ACC112 (cell line): ENCODE results near the gene NTSR2.

Experiments
- H2AFZ ChIP-seq: fragments of 200-600 bp; sonication (generic); one replicate; pipeline ENCODE4 v1.6.0; 2017; ENCODE audit warnings: antibody characterized with exemption, low read length; ENCODE audit not compliant: unreplicated experiment
- H3K27ac ChIP-seq: fragments of 200-600 bp; sonication (generic); 2 replicates; pipeline ENCODE4 v1.5.1; 2014; ENCODE audit warnings: low read depth, mild to moderate bottlenecking, antibody characterized with exemption, low read length, moderate library complexity
- H3K27me3 ChIP-seq: fragments of 200-600 bp; sonication (generic); 2 replicates; pipeline ENCODE4 v1.6.1; 2014; ENCODE audit warnings: mild to moderate bottlenecking, antibody characterized with exemption, low read length, moderate library complexity, mixed read lengths; ENCODE audit not compliant: insufficient read depth
- H3K36me3 ChIP-seq: fragments of 200-600 bp; sonication (generic); 2 replicates; pipeline ENCODE4 v1.6.1; 2016; ENCODE audit warnings: mild to moderate bottlenecking, antibody characterized with exemption, low read length, moderate library complexity, mixed read lengths; ENCODE audit not compliant: insufficient read depth
- H3K4me1 ChIP-seq: fragments of 200-600 bp; sonication (generic); one replicate; pipeline ENCODE4 v1.6.1; 2016; ENCODE audit warnings: low read length, mixed read lengths; ENCODE audit not compliant: insufficient read depth, unreplicated experiment, control insufficient read depth
- H3K4me3 ChIP-seq: fragments of 200-600 bp; sonication (generic); 2 replicates; pipeline ENCODE4 v1.5.1; 2014; ENCODE audit warnings: mild to moderate bottlenecking, low read depth, low read length
- H3K79me2 ChIP-seq: fragments of 200-600 bp; sonication (generic); one replicate; pipeline ENCODE4 v1.6.0; 2016; ENCODE audit warnings: low read length; ENCODE audit not compliant: control insufficient read depth, unreplicated experiment, insufficient read depth

NTSR2 gene

DNA sequence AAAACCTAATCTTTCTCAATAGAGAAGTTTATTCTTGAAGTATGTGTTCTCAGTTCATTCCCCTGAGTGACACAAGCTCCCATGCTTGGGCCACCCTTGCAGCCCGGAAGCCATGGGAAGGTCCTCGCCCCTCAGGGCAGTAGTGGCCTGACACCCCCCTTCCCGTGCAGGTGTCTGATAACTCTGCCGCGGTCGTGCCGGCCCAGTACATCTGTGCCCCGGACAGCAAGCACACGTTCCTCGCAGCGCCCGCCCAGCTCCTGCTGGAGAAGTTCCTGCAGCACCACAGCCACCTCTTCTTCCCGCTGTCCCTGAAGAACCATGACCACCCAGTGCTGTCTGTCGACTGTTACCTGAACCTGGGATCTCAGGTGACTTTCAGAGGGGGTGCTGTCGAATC, 32.4 kb downstream of the NTSR2 start:
- Histone ChIP-seq H3K27me3 (no peaks in the 10 kb centered on the region), H2AFZ (no peak overlapping the region), H3K36me3 (no peaks in the 10 kb centered on the region), H3K4me3 (no peak overlapping the region), H3K79me2 (no peaks in the 10 kb centered on the region), H3K4me1 (no peaks in the 10 kb centered on the region), H3K27ac (no peak overlapping the region)

GRCh38 chr2:11636593-11637295, 33.3 kb downstream of the NTSR2 start:
- H3K27me3 ChIP-seq: no peaks in the 10 kb centered on the region
- no peaks in the 10 kb centered on the region for H3K36me3 ChIP-seq

DNA sequence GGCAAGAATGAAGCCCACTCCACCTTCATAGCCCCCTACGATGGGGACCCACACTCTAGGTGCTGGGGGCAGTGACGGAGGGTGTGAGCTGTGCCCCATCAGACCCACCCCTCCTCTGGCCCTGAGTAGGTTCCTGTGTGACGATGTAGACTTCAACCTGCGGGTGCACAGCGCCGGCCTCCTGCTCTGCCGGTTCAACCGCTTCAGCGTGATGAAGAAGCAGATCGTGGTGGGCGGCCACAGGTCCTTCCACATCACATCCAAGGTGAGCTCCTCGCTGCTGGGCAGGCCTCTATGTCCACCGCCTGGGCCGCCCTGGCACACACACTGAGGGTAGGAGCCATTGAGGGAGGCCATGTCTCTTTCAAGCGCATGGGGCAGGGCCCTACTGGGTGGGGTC, 34.9 kb downstream of the NTSR2 start:
- Histone ChIP-seq H2AFZ (no peak overlapping the region), H3K4me1 (no peaks in the 10 kb centered on the region), H3K27me3 (no peaks in the 10 kb centered on the region), H3K4me3 (no peak overlapping the region), H3K27ac (no peak overlapping the region), H3K79me2 (no peaks in the 10 kb centered on the region), H3K36me3 (no peaks in the 10 kb centered on the region)

More at GRCh38 chr2:11636593-11637295, 33.3 kb downstream of the NTSR2 start:
- H2AFZ ChIP-seq: no peak overlapping the region
- H3K4me1 ChIP-seq: no peaks in the 10 kb centered on the region
- H3K27ac ChIP-seq: no peak overlapping the region
- H3K4me3 ChIP-seq: no peak overlapping the region
- no peaks in the 10 kb centered on the region for H3K79me2 ChIP-seq

DNA sequence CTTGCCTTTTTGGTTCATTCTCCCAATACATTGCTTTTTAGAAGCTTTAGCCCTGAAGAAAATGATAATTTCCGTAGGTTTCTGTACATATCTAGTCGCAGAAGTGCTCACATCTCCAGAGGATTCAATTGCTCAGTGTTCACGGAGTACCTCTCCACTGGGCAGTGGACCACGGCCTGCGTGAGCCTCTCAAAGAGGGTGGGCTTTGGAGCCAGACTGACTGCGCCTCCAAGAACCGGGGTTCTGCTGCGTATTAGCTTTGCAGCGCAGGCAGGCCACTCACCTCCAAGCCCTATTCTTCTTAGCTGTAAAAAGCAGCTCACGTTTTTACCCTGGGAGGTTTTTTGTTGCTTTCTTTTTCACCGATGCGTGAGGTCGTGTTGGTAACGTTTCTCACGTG, 35.4 kb downstream of the NTSR2 start:
- Histone ChIP-seq H3K27me3 (no peaks in the 10 kb centered on the region), H3K36me3 (no peaks in the 10 kb centered on the region), H3K79me2 (no peaks in the 10 kb centered on the region), H3K27ac (no peak overlapping the region), H3K4me3 (no peak overlapping the region), H2AFZ (no peak overlapping the region), H3K4me1 (no peaks in the 10 kb centered on the region)

DNA sequence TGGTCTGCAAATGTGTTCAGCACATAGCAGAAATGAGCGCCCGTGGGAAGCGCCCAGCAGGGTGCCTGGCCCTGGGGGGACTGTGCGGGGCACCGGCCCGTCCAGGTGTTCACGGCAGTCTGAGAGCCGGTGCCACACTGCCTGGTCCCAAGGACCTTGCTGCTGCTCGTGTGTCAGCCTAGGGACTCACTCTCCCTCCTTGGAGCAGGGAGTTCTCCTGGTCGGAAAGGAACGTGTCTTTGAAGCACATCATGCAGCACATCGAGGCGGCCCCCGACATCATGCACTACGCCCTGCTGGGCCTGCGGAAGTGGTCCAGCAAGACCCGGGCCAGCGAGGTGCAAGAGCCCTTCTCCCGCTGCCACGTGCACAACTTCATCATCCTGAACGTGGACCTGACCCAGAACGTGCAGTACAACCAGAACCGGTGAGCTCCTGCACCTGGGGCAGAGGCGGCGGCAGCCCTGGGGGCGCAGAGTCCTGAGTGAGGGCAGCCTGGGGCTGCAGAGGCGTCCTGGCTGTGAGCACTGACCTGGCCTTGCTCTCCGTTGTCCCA, 36.0 kb downstream of the NTSR2 start:
- Histone ChIP-seq H3K36me3 (no peaks in the 10 kb centered on the region), H2AFZ (no peak overlapping the region), H3K27me3 (no peaks in the 10 kb centered on the region), H3K4me1 (no peaks in the 10 kb centered on the region), H3K27ac (no peak overlapping the region), H3K4me3 (no peak overlapping the region), H3K79me2 (no peaks in the 10 kb centered on the region)

DNA sequence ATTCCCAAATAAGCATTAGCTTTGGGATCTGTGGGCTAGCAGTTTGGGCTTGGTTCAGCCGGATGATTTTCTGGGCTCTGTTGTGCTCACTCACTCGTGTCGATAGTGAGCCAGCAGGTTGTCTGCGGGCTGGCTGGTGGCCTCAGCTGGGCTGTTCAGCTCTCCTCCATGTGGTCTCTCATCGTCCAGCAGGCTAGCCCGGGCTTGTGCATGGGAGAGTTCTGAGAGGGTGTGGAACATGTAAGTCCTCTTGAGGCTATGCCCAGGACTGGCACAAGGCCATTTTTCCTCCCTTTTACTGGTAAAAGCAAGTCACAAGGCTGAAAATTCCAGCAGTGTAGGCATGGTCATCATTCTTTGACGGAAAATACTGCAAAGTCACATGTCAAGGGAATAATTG, 38.5 kb downstream of the NTSR2 start:
- Histone ChIP-seq H3K4me3 (no peak overlapping the region), H3K79me2 (no peaks in the 10 kb centered on the region), H3K27ac (no peak overlapping the region), H2AFZ (no peak overlapping the region), H3K36me3 (peaks cover 9% of the 10 kb centered on the region; the same call in 1 of the 2 replicates), H3K4me1 (no peaks in the 10 kb centered on the region), H3K27me3 (no peaks in the 10 kb centered on the region)

GRCh38 chr2:11630855-11631254, 39.1 kb downstream of the NTSR2 start:
- no peaks in the 10 kb centered on the region for H3K27me3 ChIP-seq
- H3K79me2 ChIP-seq: no peaks in the 10 kb centered on the region
- H3K36me3 ChIP-seq: peaks cover 9% of the 10 kb centered on the region; the same call in 1 of the 2 replicates
- no peak overlapping the region for H3K4me3 ChIP-seq
- H3K4me1 ChIP-seq: no peaks in the 10 kb centered on the region
- no peak overlapping the region for H2AFZ ChIP-seq
- H3K27ac ChIP-seq: no peak overlapping the region

DNA sequence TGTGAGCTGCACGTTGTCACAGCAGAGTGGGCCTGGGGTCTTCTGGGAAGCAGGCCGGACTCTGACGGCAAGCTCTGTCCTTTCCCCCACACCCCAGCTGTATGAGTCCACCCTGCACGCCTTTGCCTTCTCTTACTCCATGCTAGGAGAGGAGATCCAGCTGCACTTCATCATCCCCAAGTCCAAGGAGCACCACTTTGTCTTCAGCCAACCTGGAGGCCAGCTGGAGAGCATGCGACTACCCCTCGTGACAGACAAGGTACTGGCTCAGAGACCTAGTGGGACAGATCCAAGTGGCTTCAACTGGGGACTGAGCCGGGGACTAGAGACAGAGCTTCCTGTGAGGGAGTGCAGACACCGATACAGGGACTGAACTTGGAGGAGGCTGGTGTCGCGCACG, 40.1 kb downstream of the NTSR2 start:
- Histone ChIP-seq H2AFZ (no peak overlapping the region), H3K27me3 (no peaks in the 10 kb centered on the region), H3K36me3 (peaks cover 9% of the 10 kb centered on the region; the same call in 1 of the 2 replicates), H3K27ac (no peak overlapping the region), H3K79me2 (no peaks in the 10 kb centered on the region), H3K4me3 (no peak overlapping the region), H3K4me1 (no peaks in the 10 kb centered on the region)

- Histone ChIP-seq H3K36me3 (peaks cover 9% of the 10 kb centered on the region; the same call in 1 of the 2 replicates), H3K27ac (no peak overlapping the region), H3K4me1 (no peaks in the 10 kb centered on the region), H3K4me3 (no peak overlapping the region), H2AFZ (no peak overlapping the region), H3K79me2 (no peaks in the 10 kb centered on the region), H3K27me3 (no peaks in the 10 kb centered on the region)
These were observed 40.8 kb downstream of the NTSR2 start for GRCh38 chr2:11629215-11629614.

GRCh38 chr2:11628675-11629074, 41.3 kb downstream of the NTSR2 start:
- Histone ChIP-seq H3K36me3 (peaks cover 9% of the 10 kb centered on the region; the same call in 1 of the 2 replicates), H3K27ac (no peak overlapping the region), H3K4me3 (no peak overlapping the region), H2AFZ (no peak overlapping the region), H3K79me2 (no peaks in the 10 kb centered on the region), H3K4me1 (no peaks in the 10 kb centered on the region), H3K27me3 (no peaks in the 10 kb centered on the region)

DNA sequence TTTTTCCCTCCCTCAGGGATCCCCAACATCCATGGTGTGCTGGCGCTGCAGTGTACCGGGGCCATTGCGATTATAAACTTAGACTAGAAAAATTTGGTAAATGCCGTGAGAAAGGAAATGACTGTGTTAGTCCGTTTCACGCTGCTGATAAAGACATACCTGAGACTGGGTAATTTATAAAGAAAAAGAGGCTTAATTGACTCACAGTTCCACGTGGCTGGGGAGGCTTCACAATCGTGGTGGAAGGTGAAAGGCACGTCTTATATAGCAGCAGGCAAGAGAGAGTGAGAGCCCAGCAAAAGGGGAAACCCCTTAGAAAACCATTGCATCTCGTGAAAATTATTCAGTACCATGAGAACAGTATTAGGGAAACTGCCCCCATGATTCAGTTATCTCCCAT, 44.3 kb downstream of the NTSR2 start:
- H3K27me3 ChIP-seq: no peaks in the 10 kb centered on the region
- no peak overlapping the region for H2AFZ ChIP-seq
- H3K4me1 ChIP-seq: no peaks in the 10 kb centered on the region
- peaks cover 9% of the 10 kb centered on the region; the same call in 1 of the 2 replicates for H3K36me3 ChIP-seq
- H3K79me2 ChIP-seq: no peaks in the 10 kb centered on the region
- H3K27ac ChIP-seq: no peak overlapping the region
- H3K4me3 ChIP-seq: no peak overlapping the region
